ENCODE results near the gene HDAC9.

The HDAC9 gene

GRCh38 chr7:18555968-18556367 is 60.4 kb downstream of the HDAC9 start:
- H3K4me3 ChIP-seq (ENCODE audit: low read depth, low read length), result no peak overlapping the region
- H3K27me3 ChIP-seq (ENCODE audit: control insufficient read depth, insufficient read depth, low read length), result no peaks in the 10 kb centered on the region
- H3K9me3 ChIP-seq (ENCODE audit: control insufficient read depth, insufficient read depth, low read length), result no peaks in the 10 kb centered on the region
- no peak overlapping the region for H3K9ac ChIP-seq (ENCODE audit: low read depth, low read length)
- no peak overlapping the region for H3K27ac ChIP-seq (ENCODE audit: low read depth, low read length)
- H3K36me3 ChIP-seq (ENCODE audit: control insufficient read depth, insufficient read depth, low read length), result no peaks in the 10 kb centered on the region
- no peaks in the 10 kb centered on the region; the same call in 1 of the 2 replicates for H3K4me1 ChIP-seq (ENCODE audit: control insufficient read depth, insufficient read depth, low read length)

- no peak overlapping the region for H3K4me3 ChIP-seq (ENCODE audit: low read depth, low read length)
- H3K4me1 ChIP-seq (ENCODE audit: control insufficient read depth, insufficient read depth, low read length), result no peaks in the 10 kb centered on the region
- H3K27me3 ChIP-seq (ENCODE audit: control insufficient read depth, insufficient read depth, low read length), result no peaks in the 10 kb centered on the region
- H3K27ac ChIP-seq (ENCODE audit: low read depth, low read length), result no peak overlapping the region
- H3K9ac ChIP-seq (ENCODE audit: low read depth, low read length), result no peak overlapping the region; the same call in 1 of the 2 replicates
- H3K36me3 ChIP-seq (ENCODE audit: control insufficient read depth, insufficient read depth, low read length), result no peaks in the 10 kb centered on the region
- H3K9me3 ChIP-seq (ENCODE audit: control insufficient read depth, insufficient read depth, low read length), result no peaks in the 10 kb centered on the region
Observed at GRCh38 chr7:18558503-18558902, 63.0 kb downstream of the HDAC9 start.

GRCh38 chr7:18558910-18559309 is 63.4 kb downstream of the HDAC9 start:
- Histone ChIP-seq H3K36me3 (ENCODE audit: control insufficient read depth, insufficient read depth, low read length) (no peaks in the 10 kb centered on the region), H3K4me1 (ENCODE audit: control insufficient read depth, insufficient read depth, low read length) (no peaks in the 10 kb centered on the region), H3K9ac (ENCODE audit: low read depth, low read length) (no peak overlapping the region; the same call in 1 of the 2 replicates), H3K9me3 (ENCODE audit: control insufficient read depth, insufficient read depth, low read length) (no peaks in the 10 kb centered on the region), H3K27me3 (ENCODE audit: control insufficient read depth, insufficient read depth, low read length) (no peaks in the 10 kb centered on the region), H3K4me3 (ENCODE audit: low read depth, low read length) (no peak overlapping the region), H3K27ac (ENCODE audit: low read depth, low read length) (no peak overlapping the region)

DNA sequence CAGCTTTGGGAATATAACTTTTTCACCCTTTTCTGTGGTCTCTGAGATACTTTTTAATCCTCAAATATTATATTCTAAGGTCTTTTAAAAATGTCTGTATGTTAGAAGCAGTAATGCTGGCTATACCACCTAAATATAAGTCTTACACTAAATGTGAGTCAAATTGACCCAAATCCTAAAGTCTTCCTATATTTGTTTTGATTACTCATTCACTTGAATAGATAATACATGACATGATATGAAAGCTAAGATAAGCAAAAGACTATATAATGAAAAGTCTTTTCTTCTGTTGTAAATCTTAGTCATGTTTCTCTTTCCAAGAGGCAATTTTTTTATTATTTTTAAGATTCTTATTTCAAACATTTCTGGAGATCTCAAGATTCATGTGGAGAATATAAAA is 64.2 kb downstream of the HDAC9 start:
- H3K27me3 ChIP-seq (ENCODE audit: control insufficient read depth, insufficient read depth, low read length), result no peaks in the 10 kb centered on the region
- no peaks in the 10 kb centered on the region for H3K36me3 ChIP-seq (ENCODE audit: control insufficient read depth, insufficient read depth, low read length)
- H3K27ac ChIP-seq (ENCODE audit: low read depth, low read length), result no peak overlapping the region
- no peaks in the 10 kb centered on the region for H3K4me1 ChIP-seq (ENCODE audit: control insufficient read depth, insufficient read depth, low read length)
- no peaks in the 10 kb centered on the region for H3K9me3 ChIP-seq (ENCODE audit: control insufficient read depth, insufficient read depth, low read length)
- no peak overlapping the region for H3K9ac ChIP-seq (ENCODE audit: low read depth, low read length)
- no peak overlapping the region for H3K4me3 ChIP-seq (ENCODE audit: low read depth, low read length)

GRCh38 chr7:18564779-18565178 is 69.2 kb downstream of the HDAC9 start:
- no peaks in the 10 kb centered on the region for H3K9me3 ChIP-seq (ENCODE audit: control insufficient read depth, insufficient read depth, low read length)
- H3K36me3 ChIP-seq (ENCODE audit: control insufficient read depth, insufficient read depth, low read length), result no peaks in the 10 kb centered on the region
- no peak overlapping the region for H3K9ac ChIP-seq (ENCODE audit: low read depth, low read length)
- H3K27me3 ChIP-seq (ENCODE audit: control insufficient read depth, insufficient read depth, low read length), result no peaks in the 10 kb centered on the region
- H3K4me1 ChIP-seq (ENCODE audit: control insufficient read depth, insufficient read depth, low read length), result peaks cover 15% of the 10 kb centered on the region
- no peak overlapping the region for H3K4me3 ChIP-seq (ENCODE audit: low read depth, low read length)
- no peak overlapping the region for H3K27ac ChIP-seq (ENCODE audit: low read depth, low read length)

GRCh38 chr7:18565337-18565736 is 69.8 kb downstream of the HDAC9 start:
- Histone ChIP-seq H3K4me1 (ENCODE audit: control insufficient read depth, insufficient read depth, low read length) (peaks cover 16% of the 10 kb centered on the region), H3K9ac (ENCODE audit: low read depth, low read length) (no peak overlapping the region), H3K4me3 (ENCODE audit: low read depth, low read length) (no peak overlapping the region), H3K27me3 (ENCODE audit: control insufficient read depth, insufficient read depth, low read length) (no peaks in the 10 kb centered on the region), H3K36me3 (ENCODE audit: control insufficient read depth, insufficient read depth, low read length) (no peaks in the 10 kb centered on the region), H3K9me3 (ENCODE audit: control insufficient read depth, insufficient read depth, low read length) (no peaks in the 10 kb centered on the region), H3K27ac (ENCODE audit: low read depth, low read length) (no peak overlapping the region)

DNA sequence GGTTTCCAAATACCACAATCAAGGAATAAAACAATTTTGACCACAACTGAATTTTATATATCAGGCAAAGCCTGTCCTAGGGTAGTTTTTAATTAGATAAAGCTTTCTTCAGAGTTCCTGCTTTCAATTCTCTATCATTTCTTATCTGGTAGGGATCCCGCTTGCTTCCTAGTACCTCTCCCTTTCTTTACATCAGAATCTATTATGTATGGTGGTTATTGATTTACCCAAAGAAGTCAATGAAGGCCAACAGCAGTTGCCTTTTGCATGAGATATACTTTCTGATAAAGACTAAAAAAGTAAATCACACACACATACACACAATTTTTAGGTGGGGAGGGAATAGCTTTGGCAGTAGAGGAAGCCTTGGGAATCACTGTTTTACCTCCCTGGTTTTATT is 70.7 kb downstream of the HDAC9 start:
- Histone ChIP-seq H3K27me3 (ENCODE audit: control insufficient read depth, insufficient read depth, low read length) (no peaks in the 10 kb centered on the region), H3K4me1 (ENCODE audit: control insufficient read depth, insufficient read depth, low read length) (peaks cover 20% of the 10 kb centered on the region), H3K9me3 (ENCODE audit: control insufficient read depth, insufficient read depth, low read length) (no peaks in the 10 kb centered on the region), H3K9ac (ENCODE audit: low read depth, low read length) (no peak overlapping the region), H3K36me3 (ENCODE audit: control insufficient read depth, insufficient read depth, low read length) (no peaks in the 10 kb centered on the region), H3K27ac (ENCODE audit: low read depth, low read length) (no peak overlapping the region), H3K4me3 (ENCODE audit: low read depth, low read length) (no peak overlapping the region)

GRCh38 chr7:18566829-18567228 is 71.3 kb downstream of the HDAC9 start:
- no peaks in the 10 kb centered on the region for H3K27me3 ChIP-seq (ENCODE audit: control insufficient read depth, insufficient read depth, low read length)
- H3K4me3 ChIP-seq (ENCODE audit: low read depth, low read length), result no peak overlapping the region
- no peaks in the 10 kb centered on the region for H3K36me3 ChIP-seq (ENCODE audit: control insufficient read depth, insufficient read depth, low read length)
- H3K27ac ChIP-seq (ENCODE audit: low read depth, low read length), result no peak overlapping the region
- H3K4me1 ChIP-seq (ENCODE audit: control insufficient read depth, insufficient read depth, low read length), result peaks cover 20% of the 10 kb centered on the region
- H3K9me3 ChIP-seq (ENCODE audit: control insufficient read depth, insufficient read depth, low read length), result no peaks in the 10 kb centered on the region
- H3K9ac ChIP-seq (ENCODE audit: low read depth, low read length), result no peak overlapping the region

DNA sequence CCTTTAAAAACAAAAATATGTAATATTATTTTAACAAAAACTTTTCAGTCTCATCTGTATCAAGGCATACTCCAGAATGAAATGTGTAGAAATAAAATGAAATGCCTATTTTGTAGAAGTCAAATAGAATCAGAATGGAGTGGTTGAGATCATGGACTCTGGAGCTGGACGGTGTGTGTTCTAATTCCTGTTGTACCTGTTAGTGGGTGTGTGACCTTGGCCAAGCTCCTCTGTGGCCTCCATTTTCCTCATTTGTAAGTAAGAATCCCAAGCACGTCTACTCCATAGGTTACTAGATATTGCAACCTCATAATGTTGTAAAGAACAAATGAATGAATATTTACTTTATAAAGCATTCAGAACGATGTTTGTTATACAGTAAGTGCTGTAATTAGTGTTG is 74.9 kb downstream of the HDAC9 start:
- no peak overlapping the region for H3K27ac ChIP-seq (ENCODE audit: low read depth, low read length)
- no peaks in the 10 kb centered on the region for H3K9me3 ChIP-seq (ENCODE audit: control insufficient read depth, insufficient read depth, low read length)
- H3K4me1 ChIP-seq (ENCODE audit: control insufficient read depth, insufficient read depth, low read length), result peaks cover 20% of the 10 kb centered on the region

GRCh38 chr7:18570890-18571478 is 75.4 kb downstream of the HDAC9 start:
- H3K4me1 ChIP-seq (ENCODE audit: control insufficient read depth, insufficient read depth, low read length), result peaks cover 20% of the 10 kb centered on the region
- H3K27me3 ChIP-seq (ENCODE audit: control insufficient read depth, insufficient read depth, low read length), result no peaks in the 10 kb centered on the region
- H3K36me3 ChIP-seq (ENCODE audit: control insufficient read depth, insufficient read depth, low read length), result no peaks in the 10 kb centered on the region
- H3K9me3 ChIP-seq (ENCODE audit: control insufficient read depth, insufficient read depth, low read length), result no peaks in the 10 kb centered on the region
- no peak overlapping the region for H3K27ac ChIP-seq (ENCODE audit: low read depth, low read length)
- H3K4me3 ChIP-seq (ENCODE audit: low read depth, low read length), result no peak overlapping the region
- H3K9ac ChIP-seq (ENCODE audit: low read depth, low read length), result no peak overlapping the region

More for the DNA sequence above, 74.9 kb downstream of the HDAC9 start:
- Histone ChIP-seq H3K27me3 (ENCODE audit: control insufficient read depth, insufficient read depth, low read length) (no peaks in the 10 kb centered on the region), H3K9ac (ENCODE audit: low read depth, low read length) (no peak overlapping the region), H3K4me3 (ENCODE audit: low read depth, low read length) (no peak overlapping the region), H3K36me3 (ENCODE audit: control insufficient read depth, insufficient read depth, low read length) (no peaks in the 10 kb centered on the region)

GRCh38 chr7:18572154-18572553 is 76.6 kb downstream of the HDAC9 start:
- H3K27ac ChIP-seq (ENCODE audit: low read depth, low read length), result no peak overlapping the region
- H3K9me3 ChIP-seq (ENCODE audit: control insufficient read depth, insufficient read depth, low read length), result no peaks in the 10 kb centered on the region
- H3K4me1 ChIP-seq (ENCODE audit: control insufficient read depth, insufficient read depth, low read length), result peaks cover 8% of the 10 kb centered on the region; the same call in 1 of the 2 replicates
- H3K4me3 ChIP-seq (ENCODE audit: low read depth, low read length), result no peak overlapping the region
- H3K9ac ChIP-seq (ENCODE audit: low read depth, low read length), result no peak overlapping the region
- no peaks in the 10 kb centered on the region for H3K27me3 ChIP-seq (ENCODE audit: control insufficient read depth, insufficient read depth, low read length)
- H3K36me3 ChIP-seq (ENCODE audit: control insufficient read depth, insufficient read depth, low read length), result no peaks in the 10 kb centered on the region

Measured in HUES48 (cell line).